ENCODE data around the gene FBXO34. TPM values are rescaled to one million over a fixed set of nuclear protein-coding genes. Genes with fewer than 3 reads are reported as not detected.

FBXO34 gene
- total and polyA plus RNA-seq, 9 of the 15 experiments (the other 6 are each of a cell fraction or from before 2014, with no cell fraction given) = 6.3 to 24.9 (median 16.2) TPM

DNA sequence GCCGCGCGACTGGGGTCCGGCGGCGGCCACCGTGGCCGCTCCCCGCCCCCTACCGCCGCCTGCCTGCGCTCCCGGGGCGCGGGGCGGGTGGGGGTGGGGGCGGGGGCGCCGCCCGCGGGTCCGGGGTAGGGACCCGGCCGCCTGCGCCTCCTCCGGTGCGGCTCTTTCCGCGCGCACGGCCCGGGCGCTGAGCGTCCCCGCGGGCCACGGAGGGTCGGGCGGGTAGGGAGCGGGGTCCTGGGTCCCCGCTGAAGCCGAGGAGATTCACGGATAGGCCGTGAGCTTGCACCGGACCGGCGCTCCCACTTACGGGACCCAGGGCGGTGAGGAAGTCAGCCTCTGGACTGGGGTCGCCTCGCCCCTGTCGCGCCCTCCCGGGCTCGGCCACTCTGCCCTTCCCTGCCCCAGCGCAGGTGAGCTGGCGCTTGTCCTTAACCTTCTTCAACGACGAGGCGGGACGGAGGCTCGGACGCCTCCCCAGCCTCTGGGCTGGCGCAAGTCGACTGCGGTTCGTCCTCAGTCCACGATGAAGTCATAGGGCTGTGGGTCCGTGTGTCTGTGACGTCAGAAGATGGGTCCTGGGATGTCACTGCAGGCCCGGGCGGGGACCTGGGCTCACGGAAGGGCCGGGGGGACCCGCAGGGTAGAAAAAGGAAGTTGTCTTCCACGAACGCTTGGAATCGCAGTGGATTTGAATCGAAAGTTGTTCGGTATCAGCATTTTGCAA is 514 bp downstream of the FBXO34 start (continued):
- TF ChIP-seq CHD2 (IDR thresholded peaks at IDR 0.05; ENCODE audit: low read depth, low read length) = no peak
- 0 out of 2 replicates have a peak, but pooled peaks have one; percentile 5 for TF ChIP-seq SMC3 (conservative IDR thresholded peaks at IDR 0.05; ENCODE audit: insufficient read depth, low read depth, low read length)
- TF ChIP-seq PPARD (CRISPR knock-in tag; IDR thresholded peaks at IDR 0.05) = no peak
- TF ChIP-seq, protein P1, sequence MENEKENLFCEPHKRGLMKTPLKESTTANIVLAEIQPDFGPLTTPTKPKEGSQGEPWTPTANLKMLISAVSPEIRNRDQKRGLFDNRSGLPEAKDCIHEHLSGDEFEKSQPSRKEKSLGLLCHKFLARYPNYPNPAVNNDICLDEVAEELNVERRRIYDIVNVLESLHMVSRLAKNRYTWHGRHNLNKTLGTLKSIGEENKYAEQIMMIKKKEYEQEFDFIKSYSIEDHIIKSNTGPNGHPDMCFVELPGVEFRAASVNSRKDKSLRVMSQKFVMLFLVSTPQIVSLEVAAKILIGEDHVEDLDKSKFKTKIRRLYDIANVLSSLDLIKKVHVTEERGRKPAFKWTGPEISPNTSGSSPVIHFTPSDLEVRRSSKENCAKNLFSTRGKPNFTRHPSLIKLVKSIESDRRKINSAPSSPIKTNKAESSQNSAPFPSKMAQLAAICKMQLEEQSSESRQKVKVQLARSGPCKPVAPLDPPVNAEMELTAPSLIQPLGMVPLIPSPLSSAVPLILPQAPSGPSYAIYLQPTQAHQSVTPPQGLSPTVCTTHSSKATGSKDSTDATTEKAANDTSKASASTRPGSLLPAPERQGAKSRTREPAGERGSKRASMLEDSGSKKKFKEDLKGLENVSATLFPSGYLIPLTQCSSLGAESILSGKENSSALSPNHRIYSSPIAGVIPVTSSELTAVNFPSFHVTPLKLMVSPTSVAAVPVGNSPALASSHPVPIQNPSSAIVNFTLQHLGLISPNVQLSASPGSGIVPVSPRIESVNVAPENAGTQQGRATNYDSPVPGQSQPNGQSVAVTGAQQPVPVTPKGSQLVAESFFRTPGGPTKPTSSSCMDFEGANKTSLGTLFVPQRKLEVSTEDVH (IDR thresholded peaks at IDR 0.05; ENCODE audit: low read depth, partially characterized antibody) = peak; percentile 78
- TF ChIP-seq HDAC1 (IDR thresholded peaks at IDR 0.05) = peak in 1 of 2 experiments; percentile 51; a peak in 1 of 4 replicates

DNA sequence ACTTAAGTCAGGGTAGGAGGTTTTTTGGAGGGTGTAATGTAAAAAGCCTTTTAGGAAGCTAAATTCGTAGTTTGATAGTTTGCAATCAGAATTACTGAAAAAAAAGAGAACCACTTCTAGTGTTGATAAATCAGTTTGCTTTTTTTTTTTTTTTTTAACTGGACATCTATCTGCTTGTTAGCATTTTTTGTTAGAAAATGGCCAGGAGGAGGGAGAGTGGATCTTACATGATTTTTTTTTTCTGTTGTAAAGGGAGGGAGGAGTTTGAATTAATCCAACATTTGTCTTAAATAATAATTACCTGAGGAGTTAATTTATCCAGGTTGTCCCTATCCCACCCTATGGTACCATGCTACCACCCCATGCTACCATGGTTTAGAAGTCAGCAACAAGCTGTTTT is 1.2 kb downstream of the FBXO34 start:
- DNase-seq (ENCODE audit: extremely low read depth in 1 of 4, low spot score in 3 of 4) (no peak), FAIRE-seq (no peak), ATAC-seq (no peak)
- Histone ChIP-seq H3K9me1 (ENCODE audit: control insufficient read depth, insufficient read depth, low read length) (no peaks in the 10 kb centered on the region), H4K20me1 (replicated peaks; ENCODE audit: control insufficient read depth, insufficient read depth, low read length) (no peaks in the 10 kb centered on the region), H3K27me3 (ENCODE audit: control insufficient read depth in 2 of 2, insufficient read depth in 2 of 2, low read length in 2 of 2) (no peaks in the 10 kb centered on the region), H3K4me3 (peak overlapping the region; percentile 76), H3K4me2 (ENCODE audit: insufficient read depth, low read length) (peak overlapping the region; percentile 94), H3K9ac (ENCODE audit: insufficient read depth in 1 of 2, low read depth in 2 of 2, low read length in 2 of 2) (peak overlapping the region in 1 of 2 experiments; percentile 95; a peak in 2 of 4 replicates), H3K27ac (ENCODE audit: extremely low read depth, low read depth, low read length) (peak overlapping the region; percentile 96; the same call in 2 of the 3 replicates), H3K9me3 (replicated peaks; ENCODE audit: control insufficient read depth, insufficient read depth, low read depth, low read length) (no peaks in the 10 kb centered on the region), H2AFZ (ENCODE audit: low read depth, low read length) (no peak overlapping the region), H3K36me3 (ENCODE audit: control insufficient read depth, insufficient read depth, low read length) (no peaks in the 10 kb centered on the region), H3K79me2 (ENCODE audit: control insufficient read depth, insufficient read depth, low read length) (peaks cover 57% of the 10 kb centered on the region), H3K4me1 (replicated peaks in 1 of 2; ENCODE audit: control insufficient read depth in 2 of 2, insufficient read depth in 2 of 2, low read length in 2 of 2) (peaks cover 8 to 17% of the 10 kb centered on the region in 2 experiments; a peak in 4 of 5 replicates)
- 0% methylated on average over 1 of the region's 1 CpG for WGBS (ENCODE audit: insufficient coverage, low coverage, missing lambda C conversion rate)
- POLR2A ChIA-PET = interaction anchor here (0.6 to 2.4 kb wide), 6 partner anchors 9 to 430 kb away, joined by 3 to 8 read pairs (median 3); no protein-coding TSS in a partner anchor
- no TSS peak for BruUV-seq (replicated peaks)
- TF ChIP-seq GABPA (tag; conservative IDR thresholded peaks at IDR 0.05; ENCODE audit: low read depth) = 0 out of 2 replicates have a peak, but pooled peaks have one; percentile 1
- peak; percentile 66 for TF ChIP-seq ZNF384 (IDR thresholded peaks at IDR 0.05; ENCODE audit: low read depth, low read length)
- no peak for TF ChIP-seq TRIM28 (IDR thresholded peaks at IDR 0.05)
- TF ChIP-seq FOS (IDR thresholded peaks at IDR 0.05; ENCODE audit: extremely low read depth, insufficient read length) = no peak
- CTCF ChIA-PET (ENCODE audit: low intra/inter-chr PET ratio) = no interaction called here
- intact Hi-C loops (cut with micrococcal nuclease) = loop anchor here (5.0 kb wide), 1 partner anchor 145 kb away; no protein-coding TSS in a partner anchor
- in situ Hi-C loops (cut with MboI) = no loop called here
